SU-DHL-6 (cell line): ENCODE data around the gene TAL2.

Experiments used
- H2AFZ ChIP-seq: fragments of 200-600 bp; sonication (generic); 2 replicates; pipeline ENCODE4 v1.6.1; 2014; ENCODE audit warnings: low read depth, mild to moderate bottlenecking, moderate library complexity, mixed read lengths, antibody characterized with exemption, low read length; ENCODE audit not compliant: severe bottlenecking
- H3F3A ChIP-seq: fragments of 200-600 bp; shearing (Covaris generic); 2 replicates; pipeline ENCODE4 v1.6.0; 2016; ENCODE audit warnings: antibody characterized with exemption, mild to moderate bottlenecking; ENCODE audit not compliant: insufficient read depth
- H3K27ac ChIP-seq: fragments of 200-600 bp; sonication (generic); 2 replicates; pipeline ENCODE4 v1.5.1; 2016; ENCODE audit warnings: low read depth, mild to moderate bottlenecking, low read length, moderate library complexity, mixed read lengths
- H3K27me3 ChIP-seq: fragments of 200-600 bp; sonication (generic), shearing (Covaris generic); 2 replicates; pipeline ENCODE4 v1.6.0; 2014; ENCODE audit warnings: mild to moderate bottlenecking, low read length
- H3K36me3 ChIP-seq: fragments of 200-600 bp; sonication (generic); 2 replicates; pipeline ENCODE4 v1.6.1; 2014; ENCODE audit warnings: mild to moderate bottlenecking, low read length, mixed read lengths
- H3K4me2 ChIP-seq: fragments of 300-600, 200-600 bp; shearing (Covaris generic), sonication (generic); 2 replicates; pipeline ENCODE4 v1.6.0; 2014; ENCODE audit warnings: low read length, low read depth, mild to moderate bottlenecking; ENCODE audit not compliant: poor library complexity, severe bottlenecking
- H3K4me3 ChIP-seq: fragments of 200-600 bp; sonication (generic); 2 replicates; pipeline ENCODE4 v1.5.1; 2014; ENCODE audit warnings: antibody characterized with exemption, low read length, mild to moderate bottlenecking, mixed read lengths; ENCODE audit not compliant: insufficient read depth, poor library complexity, severe bottlenecking
- H3K79me2 ChIP-seq: fragments of 200-600 bp; sonication (generic); 2 replicates; pipeline ENCODE4 v1.6.1; 2014; ENCODE audit warnings: mild to moderate bottlenecking, low read length, moderate library complexity; ENCODE audit not compliant: insufficient read depth
- H3K9ac ChIP-seq: fragments of 200-600 bp; sonication (generic); 2 replicates; pipeline ENCODE4 v1.7.0; 2014; ENCODE audit warnings: mild to moderate bottlenecking, low read length
- H3K9me2 ChIP-seq: fragments of 200-600 bp; sonication (generic); replicated peaks from 2 replicates; pipeline ENCODE4 v1.6.1; 2014; ENCODE audit warnings: low read length; ENCODE audit not compliant: insufficient read depth
- H3K9me3 ChIP-seq: fragments of 200-600 bp; sonication (generic); 2 replicates; pipeline ENCODE4 v1.6.1; 2014; ENCODE audit warnings: low read length, mixed read lengths; ENCODE audit not compliant: insufficient read depth
- H4K20me1 ChIP-seq: fragments of 200-600 bp; sonication (generic); 2 replicates; pipeline ENCODE4 v1.6.1; 2014; ENCODE audit warnings: low read depth, mild to moderate bottlenecking, antibody characterized with exemption, low read length, moderate library complexity, mixed read lengths
- CTCF ChIP-seq: fragments of 200-600 bp; sonication (generic); IDR thresholded peaks from one replicate; pipeline ENCODE4 v1.5.1; 2017; ENCODE audit warnings: antibody characterized with exemption, mild to moderate bottlenecking, low read length, moderate library complexity; ENCODE audit not compliant: insufficient read depth, poor library complexity, severe bottlenecking
- EZH2phosphoT487 ChIP-seq: fragments of 200-600 bp; sonication (generic), shearing (Covaris generic); conservative IDR thresholded peaks from 2 replicates; pipeline ENCODE4 v1.6.1; 2018; ENCODE audit warnings: mild to moderate bottlenecking, antibody characterized with exemption, low read length, moderate library complexity, mixed read lengths

TAL2 gene

GRCh38 chr9:105662184-105663104 lies at the start of gene TAL2:
TSS of gene TAL2 (plus strand) at chr9:105662457. CDS start at chr9:105662497, 40 bp downstream.
- no peak for TF ChIP-seq EZH2phosphoT487
- no peak for TF ChIP-seq CTCF
- Histone ChIP-seq H4K20me1 (no peaks in the 10 kb centered on the region), H3K36me3 (no peaks in the 10 kb centered on the region), H3K9me3 (no peaks in the 10 kb centered on the region), H2AFZ (no peak within 1 kb of the TSS), H3F3A (no peaks in the 10 kb centered on the region), H3K9me2 (no peaks in the 10 kb centered on the region), H3K79me2 (no peaks in the 10 kb centered on the region), H3K27ac (no peak within 1 kb of the TSS), H3K9ac (no peak within 1 kb of the TSS), H3K4me2 (no peak within 1 kb of the TSS), H3K27me3 (no peaks in the 10 kb centered on the region), H3K4me3 (no peak within 1 kb of the TSS)

- Histone ChIP-seq H3K27me3 (no peaks in the 10 kb centered on the region), H4K20me1 (no peaks in the 10 kb centered on the region), H3K4me3 (no peak overlapping the region), H3K9me2 (no peaks in the 10 kb centered on the region), H3K9ac (no peak overlapping the region), H3K27ac (no peak overlapping the region), H3K4me2 (no peak overlapping the region), H3K9me3 (no peaks in the 10 kb centered on the region), H3F3A (0 out of 2 replicates have a peak, but pooled peaks cover 6% of the 10 kb centered on the region), H3K36me3 (no peaks in the 10 kb centered on the region), H3K79me2 (no peaks in the 10 kb centered on the region), H2AFZ (no peak overlapping the region)
- TF ChIP-seq CTCF (no peak), EZH2phosphoT487 (no peak)
These were observed 41.3 kb upstream of the TAL2 start for GRCh38 chr9:105621001-105621400.

GRCh38 chr9:105625088-105625487 lies 37.2 kb upstream of the TAL2 start:
- Histone ChIP-seq H3K4me2 (no peak overlapping the region), H3K9ac (no peak overlapping the region), H3K27ac (no peak overlapping the region), H3K79me2 (no peaks in the 10 kb centered on the region), H3K9me3 (no peaks in the 10 kb centered on the region), H3F3A (no peaks in the 10 kb centered on the region), H2AFZ (no peak overlapping the region), H3K27me3 (no peaks in the 10 kb centered on the region), H3K4me3 (no peak overlapping the region), H3K36me3 (no peaks in the 10 kb centered on the region), H3K9me2 (no peaks in the 10 kb centered on the region), H4K20me1 (no peaks in the 10 kb centered on the region)
- TF ChIP-seq CTCF = no peak
- no peak for TF ChIP-seq EZH2phosphoT487
